GM12878 (cell line): ENCODE results near the gene ZNF644. TPM values are rescaled to one million over a fixed set of nuclear protein-coding genes. Genes with fewer than 3 reads are reported as not detected.

Source experiments
- ATAC-seq: fragments of 200-7000 bp; cut with Tn5 transposase; 3 replicates; pipeline ENCODE4 v1.9.1; 2020; ENCODE audit warnings: mild to moderate bottlenecking, moderate library complexity
- BruUV-seq: library from RNA; stranded (reverse); fragments of 400-500 nt; replicated peaks from 2 replicates; lab custom pipeline; 2021; lab: Mats Ljungman, UMichigan
- CTCF ChIA-PET: fragments of 300-600 bp; sonication (Branson Sonifier 250); formaldehyde crosslinking; extraction: SDS; loops from one replicate; lab custom pipeline; 2021; ENCODE audit warnings: inconsistent platforms; lab: Yijun Ruan, JAX
- POLR2A ChIA-PET: fragments of 350-600 bp; formaldehyde crosslinking; extraction: SDS; loops from one replicate; lab custom pipeline; 2021; ENCODE audit warnings: inconsistent platforms; lab: Charles Lee
- RAD21 ChIA-PET: fragments of 300-600 bp; sonication (Branson Sonifier 250); formaldehyde crosslinking; loops from one replicate; lab custom pipeline; 2023; ENCODE audit warnings: antibody characterized with exemption; ENCODE audit not compliant: unreplicated experiment; lab: Charles Lee
- SMC1A ChIA-PET: fragments of 300-600 bp; sonication (Branson Sonifier 250); formaldehyde crosslinking; loops from one replicate; lab custom pipeline; 2023; ENCODE audit not compliant: unreplicated experiment, uncharacterized antibody; lab: Charles Lee
- DNase-seq: peaks from one replicate; pipeline ENCODE4 v3.0.0-alpha.2; 2011; ENCODE audit warnings: low read depth, low spot score
- FAIRE-seq: peaks from 3 replicates; lab custom pipeline; 2011; peaks lifted over from hg19 to GRCh38; lab: Jason Lieb, UNC
- H2AFZ ChIP-seq: 2 replicates; pipeline ENCODE4 v1.6.0; 2011; ENCODE audit warnings: low read depth, low read length, control low read depth; ENCODE audit not compliant: control insufficient read depth
- H3K27ac ChIP-seq: 2 replicates; pipeline ENCODE4 v1.5.1; 2011; ENCODE audit warnings: control low read depth; ENCODE audit not compliant: control insufficient read depth, insufficient read depth
- H3K27me3 ChIP-seq, 2 experiments: replicated peaks in 1 of 2; 2 replicates each; pipeline versions ENCODE4 v1.6.0 to v1.6.1; 2011; ENCODE audit warnings: low read length in 1 of 2; ENCODE audit not compliant: control insufficient read depth in 2 of 2, insufficient read depth in 2 of 2
- H3K36me3 ChIP-seq, 2 experiments: 2 replicates each; pipeline ENCODE4 v1.5.1; 2011; ENCODE audit warnings: low read length in 1 of 2; ENCODE audit not compliant: control insufficient read depth in 2 of 2, insufficient read depth in 2 of 2
- H3K4me1 ChIP-seq: 2 replicates; pipeline ENCODE4 v1.6.1; 2011; ENCODE audit warnings: mild to moderate bottlenecking, low read length, moderate library complexity, mixed read lengths; ENCODE audit not compliant: control insufficient read depth, insufficient read depth
- H3K4me2 ChIP-seq: 2 replicates; pipeline ENCODE4 v1.6.0; 2011; ENCODE audit warnings: control low read depth; ENCODE audit not compliant: control insufficient read depth, insufficient read depth
- H3K4me3 ChIP-seq: fragments of 200-600 bp; sonication (generic); 2 replicates; pipeline ENCODE4 v1.5.1; 2016
- H3K79me2 ChIP-seq: 2 replicates; pipeline ENCODE4 v1.6.0; 2011; ENCODE audit warnings: low read length; ENCODE audit not compliant: control insufficient read depth, insufficient read depth
- H3K9ac ChIP-seq: 2 replicates; pipeline ENCODE4 v1.8.0; 2011; ENCODE audit warnings: low read length, control low read depth, mixed read lengths; ENCODE audit not compliant: control insufficient read depth, insufficient read depth
- H3K9me3 ChIP-seq: replicated peaks from 3 replicates; pipeline ENCODE4 v1.5.1; 2011; ENCODE audit warnings: mild to moderate bottlenecking, low read length; ENCODE audit not compliant: control insufficient read depth, insufficient read depth
- H4K20me1 ChIP-seq: 2 replicates; pipeline ENCODE4 v1.6.0; 2011; ENCODE audit not compliant: control insufficient read depth, insufficient read depth
- ASH2L ChIP-seq: fragments of 300-600, 200-600 bp; sonication (generic); IDR thresholded peaks from 2 replicates; pipeline ENCODE4 v1.6.1; 2017; ENCODE audit warnings: low read depth, mild to moderate bottlenecking, borderline replicate concordance
- CEBPB ChIP-seq, 2 experiments: fragments of 150-350 bp in 1 of 2; IDR thresholded peaks; 2 replicates each; pipeline ENCODE4 v1.6.1; 2012 to 2014; ENCODE audit warnings: low read depth in 2 of 2, low read length in 2 of 2, borderline replicate concordance in 1 of 2, inconsistent platforms in 1 of 2
- MYB ChIP-seq: fragments of 150-350 bp; IDR thresholded peaks from 2 replicates; pipeline ENCODE4 v1.6.1; 2014; ENCODE audit warnings: mild to moderate bottlenecking, low read depth, low read length, borderline replicate concordance
- PAX8 ChIP-seq: fragments of 450-650 bp; IDR thresholded peaks from 2 replicates; pipeline ENCODE4 v1.6.1; 2017; ENCODE audit warnings: mild to moderate bottlenecking, moderate library complexity
- TAF1 ChIP-seq: IDR thresholded peaks from 2 replicates; pipeline ENCODE4 v1.6.1; 2011; ENCODE audit warnings: mild to moderate bottlenecking, low read depth, low read length, borderline replicate concordance
- USF1 ChIP-seq: IDR thresholded peaks from 2 replicates; pipeline ENCODE4 v1.6.1; 2011; ENCODE audit warnings: borderline replicate concordance, low read depth, mild to moderate bottlenecking, moderate library complexity, mixed read lengths, low read length; ENCODE audit not compliant: insufficient read depth; ENCODE audit errors: extremely low read length
- ZNF622 ChIP-seq: fragments of 450-650 bp; IDR thresholded peaks from 2 replicates; pipeline ENCODE4 v1.6.1; 2017; ENCODE audit warnings: mild to moderate bottlenecking, inconsistent platforms
- in situ Hi-C: fragments of 300-500 bp; cut with MboI; formaldehyde crosslinking; loops from 9 replicates; pipeline ENCODE4 v1.14.3; 2018; ENCODE audit warnings: mixed read lengths
- intact Hi-C: fragments of 100-400 bp; cut with micrococcal nuclease; formaldehyde crosslinking; loops from one replicate; pipeline ENCODE4 v1.14.2; 2022; ENCODE audit not compliant: unreplicated experiment
- polyA plus RNA-seq, 11 experiments: library from polyadenylated mRNA; depleted of rRNA in 4 of 11; unstranded in 6 of 11; stranded (reverse) in 5 of 11; fragments of >200 nt; fragmentation: Nextera tagmentation in 4 of 11; fragmentation: Illumina TruSeq in 1 of 11; extraction: Ambion mirVana in 4 of 11; extraction: Trizol in 1 of 11; gene quantifications; 1 replicate in 1 of 11; 2 replicates in 10 of 11; pipeline versions ENCODE4 v1.2.1 to v1.2.3, GENCODE V29; 2011 to 2016; ENCODE audit warnings: inconsistent platforms in 2 of 11, missing spikeins in 2 of 11, low read depth in 1 of 11
- total RNA-seq, 4 experiments: library from RNA; depleted of rRNA in 3 of 4; stranded (reverse); fragments of >200 nt in 3 of 4; fragmentation: Illumina TruSeq in 1 of 4; extraction: Trizol in 1 of 4; gene quantifications; 2 replicates each; pipeline versions ENCODE4 v1.2.1 to v1.2.3, GENCODE V29; 2013 to 2021

ZNF644 gene
- total and polyA plus RNA-seq, 10 of the 15 experiments (the other 5 are each of a cell fraction or from before 2014, with no cell fraction given): 17.7 to 55.3 (median 29.5) TPM

- DNase-seq (no peak), ATAC-seq (no peak), FAIRE-seq (no peak)
- Histone ChIP-seq H3K4me3 (no peak overlapping the region), H3K27ac (no peak overlapping the region), H3K36me3 (no peaks in the 10 kb centered on the region; a peak in 1 of 4 replicates), H3K9ac (no peak overlapping the region), H3K4me1 (no peaks in the 10 kb centered on the region), H3K79me2 (no peaks in the 10 kb centered on the region; the same call in 1 of the 2 replicates), H3K27me3 (no peaks in the 10 kb centered on the region), H3K9me3 (no peaks in the 10 kb centered on the region), H4K20me1 (no peaks in the 10 kb centered on the region), H2AFZ (no peak overlapping the region), H3K4me2 (no peak overlapping the region)
- RAD21 ChIA-PET: no interaction called here
- POLR2A ChIA-PET: no interaction called here
- TF ChIP-seq ZNF622 (no peak), PAX8 (no peak), TAF1 (no peak), MYB (no peak), USF1 (no peak), CEBPB (IDR thresholded peaks at IDR 0.05; ENCODE audit: borderline replicate concordance in 1 of 2, low read depth in 2 of 2, low read length in 2 of 2) (no peak), ASH2L (no peak)
- SMC1A ChIA-PET: interaction anchor here (0.9 kb wide), 1 partner anchor 50 kb away, joined by 3 read pairs; no protein-coding TSS in a partner anchor
- in situ Hi-C loops: no loop called here
- intact Hi-C loops: no loop called here
- no TSS peak for BruUV-seq
- CTCF ChIA-PET: no interaction called here
Observed at GRCh38 chr1:90902672-90903071, 119.2 kb downstream of the ZNF644 start.
